ENCODE measurements around the gene SPON1. TPM values are rescaled to one million over a fixed set of nuclear protein-coding genes. Genes with fewer than 3 reads are reported as not detected.

Gene SPON1
- total RNA-seq, 1 experiment from 2014 or later = 0.10 TPM

DNA sequence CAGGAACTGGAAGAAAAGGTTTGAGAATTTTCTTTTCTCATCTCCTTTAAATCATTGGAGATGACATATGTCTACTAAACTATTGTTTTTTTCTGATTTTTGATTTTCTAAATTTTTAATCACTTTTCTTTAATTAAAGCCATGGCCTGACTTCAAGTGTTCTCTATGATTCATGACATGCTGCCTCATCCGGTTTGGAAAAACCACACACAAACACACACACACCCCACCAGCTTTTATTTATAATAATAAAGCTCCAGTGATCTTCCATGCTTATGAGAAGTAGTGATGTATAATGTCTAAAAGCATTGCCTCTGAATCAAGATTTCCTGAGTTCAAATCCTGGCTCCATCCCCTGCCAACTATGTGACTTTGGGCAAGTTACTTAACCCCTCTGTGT lies 179.2 kb downstream of the SPON1 start:
- no peaks in the 10 kb centered on the region for H3K27me3 ChIP-seq (ENCODE audit: control insufficient read depth, insufficient read depth, low read length)
- ATAC-seq (no peak), DNase-seq (ENCODE audit: low read depth, low spot score) (no peak)
- ChIA-PET CTCF (no interaction called here), POLR2A (no interaction called here)
- TF ChIP-seq, protein P1, sequence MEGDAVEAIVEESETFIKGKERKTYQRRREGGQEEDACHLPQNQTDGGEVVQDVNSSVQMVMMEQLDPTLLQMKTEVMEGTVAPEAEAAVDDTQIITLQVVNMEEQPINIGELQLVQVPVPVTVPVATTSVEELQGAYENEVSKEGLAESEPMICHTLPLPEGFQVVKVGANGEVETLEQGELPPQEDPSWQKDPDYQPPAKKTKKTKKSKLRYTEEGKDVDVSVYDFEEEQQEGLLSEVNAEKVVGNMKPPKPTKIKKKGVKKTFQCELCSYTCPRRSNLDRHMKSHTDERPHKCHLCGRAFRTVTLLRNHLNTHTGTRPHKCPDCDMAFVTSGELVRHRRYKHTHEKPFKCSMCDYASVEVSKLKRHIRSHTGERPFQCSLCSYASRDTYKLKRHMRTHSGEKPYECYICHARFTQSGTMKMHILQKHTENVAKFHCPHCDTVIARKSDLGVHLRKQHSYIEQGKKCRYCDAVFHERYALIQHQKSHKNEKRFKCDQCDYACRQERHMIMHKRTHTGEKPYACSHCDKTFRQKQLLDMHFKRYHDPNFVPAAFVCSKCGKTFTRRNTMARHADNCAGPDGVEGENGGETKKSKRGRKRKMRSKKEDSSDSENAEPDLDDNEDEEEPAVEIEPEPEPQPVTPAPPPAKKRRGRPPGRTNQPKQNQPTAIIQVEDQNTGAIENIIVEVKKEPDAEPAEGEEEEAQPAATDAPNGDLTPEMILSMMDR (IDR thresholded peaks at IDR 0.05) = no peak
- TF ChIP-seq POLR2AphosphoS5 (IDR thresholded peaks at IDR 0.05; ENCODE audit: low read depth, low read length) (no peak), TCF7L2 (IDR thresholded peaks at IDR 0.05; ENCODE audit: low read depth, low read length) (no peak), REST (IDR thresholded peaks at IDR 0.05; ENCODE audit: insufficient read depth in 1 of 2, low read depth in 2 of 2, low read length in 1 of 2) (no peak), SIN3A (IDR thresholded peaks at IDR 0.05; ENCODE audit: borderline replicate concordance, insufficient read depth, low read depth, low read length) (no peak)
- no peaks in the 10 kb centered on the region for H3K36me3 ChIP-seq (ENCODE audit: control insufficient read depth, insufficient read depth, low read length)
- H3K4me1 ChIP-seq (ENCODE audit: control insufficient read depth, insufficient read depth, low read length) = no peaks in the 10 kb centered on the region
- in situ Hi-C loops (cut with HindIII; ENCODE audit: low pct_unique_long_range_greater_than_20kb, low sequenced_read_pairs) (no loop called here), intact Hi-C loops (cut with micrococcal nuclease; ENCODE audit: unreplicated experiment) (no loop called here)
- no peak overlapping the region for H3K4me3 ChIP-seq (ENCODE audit: low read depth in 2 of 2, low read length in 2 of 2)
- no peaks in the 10 kb centered on the region for H3K9me3 ChIP-seq (ENCODE audit: control insufficient read depth, insufficient read depth, low read depth, low read length)
- H3K27ac ChIP-seq (ENCODE audit: low read length) = no peak overlapping the region
- BruUV-seq (replicated peaks) = no TSS peak

- no peaks in the 10 kb centered on the region for H3K4me1 ChIP-seq (ENCODE audit: control insufficient read depth, insufficient read depth, low read length)
- H3K4me3 ChIP-seq (ENCODE audit: low read depth in 2 of 2, low read length in 2 of 2) = no peak overlapping the region
- in situ Hi-C loops (cut with HindIII; ENCODE audit: low pct_unique_long_range_greater_than_20kb, low sequenced_read_pairs) = no loop called here
- TF ChIP-seq TCF7L2 (IDR thresholded peaks at IDR 0.05; ENCODE audit: low read depth, low read length) (no peak), SIN3A (IDR thresholded peaks at IDR 0.05; ENCODE audit: borderline replicate concordance, insufficient read depth, low read depth, low read length) (no peak), REST (IDR thresholded peaks at IDR 0.05; ENCODE audit: insufficient read depth in 1 of 2, low read depth in 2 of 2, low read length in 1 of 2) (no peak), POLR2AphosphoS5 (IDR thresholded peaks at IDR 0.05; ENCODE audit: low read depth, low read length) (no peak)
- TF ChIP-seq, protein P1 (IDR thresholded peaks at IDR 0.05) = no peak
- POLR2A ChIA-PET = no interaction called here
- H3K27me3 ChIP-seq (ENCODE audit: control insufficient read depth, insufficient read depth, low read length) = no peaks in the 10 kb centered on the region
- CTCF ChIA-PET = no interaction called here
- DNase-seq (ENCODE audit: low read depth, low spot score) (no peak), ATAC-seq (no peak)
- H3K27ac ChIP-seq (ENCODE audit: low read length) = no peak overlapping the region
- intact Hi-C loops (cut with micrococcal nuclease; ENCODE audit: unreplicated experiment) = no loop called here
- H3K9me3 ChIP-seq (ENCODE audit: control insufficient read depth, insufficient read depth, low read depth, low read length) = no peaks in the 10 kb centered on the region
- no peaks in the 10 kb centered on the region for H3K36me3 ChIP-seq (ENCODE audit: control insufficient read depth, insufficient read depth, low read length)
- BruUV-seq (replicated peaks) = no TSS peak
These were observed 182.4 kb downstream of the SPON1 start for GRCh38 chr11:14144934-14145333.
